GM12874 (cell line): ENCODE data around the gene RFC5.

Source experiments
- CTCF ChIP-seq: IDR thresholded peaks from 2 replicates; pipeline ENCODE4 v1.5.1; 2011; ENCODE audit warnings: low read depth, mild to moderate bottlenecking, control low read depth, low read length, moderate library complexity; ENCODE audit not compliant: insufficient read depth

Gene RFC5

GRCh38 chr12:118046430-118046829, 29.9 kb downstream of the RFC5 start:
- TF ChIP-seq CTCF = no peak

- no peak for TF ChIP-seq CTCF
These were observed 34.7 kb downstream of the RFC5 start for GRCh38 chr12:118050972-118051910.

GRCh38 chr12:118052324-118053070, 36.0 kb downstream of the RFC5 start:
- no peak for TF ChIP-seq CTCF

- no peak for TF ChIP-seq CTCF
These were observed 36.8 kb downstream of the RFC5 start for GRCh38 chr12:118053071-118053985.

GRCh38 chr12:118055144-118055557, 38.6 kb downstream of the RFC5 start:
- peak; percentile 66 for TF ChIP-seq CTCF

- TF ChIP-seq CTCF = no peak
These were observed 39.6 kb downstream of the RFC5 start for GRCh38 chr12:118055865-118056773.
